H1 (cell line): ENCODE measurements around the gene ZNF358. TPM values are rescaled to one million over a fixed set of nuclear protein-coding genes. Genes with fewer than 3 reads are reported as not detected.

Source experiments
- CREB1 ChIP-seq: IDR thresholded peaks from 2 replicates; pipeline ENCODE4 v1.6.1; 2012; ENCODE audit warnings: inconsistent platforms
- E2F6 ChIP-seq: IDR thresholded peaks from 2 replicates; pipeline ENCODE4 v1.6.1; 2012; ENCODE audit warnings: inconsistent platforms
- MAX ChIP-seq: IDR thresholded peaks from 2 replicates; pipeline ENCODE4 v1.6.1; 2012; ENCODE audit warnings: inconsistent platforms
- POLR2AphosphoS5 ChIP-seq: IDR thresholded peaks from 2 replicates; pipeline ENCODE4 v1.6.1; 2011; ENCODE audit warnings: low read depth, low read length
- SIRT6 ChIP-seq: IDR thresholded peaks from one replicate; pipeline ENCODE4 v1.7.1; 2012; ENCODE audit warnings: low read length, inconsistent platforms
- SP1 ChIP-seq: IDR thresholded peaks from 2 replicates; pipeline ENCODE4 v1.6.1; 2011; ENCODE audit warnings: low read depth, low read length
- SP4 ChIP-seq: IDR thresholded peaks from 2 replicates; pipeline ENCODE4 v1.6.1; 2012; ENCODE audit warnings: low read length, inconsistent platforms
- TAF1 ChIP-seq: IDR thresholded peaks from 2 replicates; pipeline ENCODE4 v1.6.1; 2011; ENCODE audit warnings: mild to moderate bottlenecking, low read depth, low read length
- TAF7 ChIP-seq: optimal IDR thresholded peaks from 2 replicates; pipeline ENCODE3; 2011; ENCODE audit warnings: low read depth, mild to moderate bottlenecking, inconsistent platforms, low read length, moderate library complexity, borderline replicate concordance
- YY1 ChIP-seq: IDR thresholded peaks from 2 replicates; pipeline ENCODE4 v1.6.1; 2011; ENCODE audit warnings: low read depth, mild to moderate bottlenecking, low read length
- polyA plus RNA-seq, 7 experiments: library from polyadenylated mRNA; depleted of rRNA in 3 of 7; stranded (reverse) in 5 of 7; unstranded in 2 of 7; fragments of >200 nt in 5 of 7; fragments of 200-250 nt in 2 of 7; gene quantifications; 1 replicate in 5 of 7; 2 replicates in 1 of 7; 4 replicates in 1 of 7; pipeline versions ENCODE4 v1.2.1 to v1.2.3, GENCODE V29; 2011 to 2013; ENCODE audit warnings: missing spikeins in 2 of 7, mixed read lengths in 2 of 7
- total RNA-seq: library from RNA; stranded (reverse); fragmentation: NEBNext Ultra II Directional; extraction: Animal tissue kit (Norgen Biotek cat#: 25700); gene quantifications from 2 replicates; pipeline ENCODE4 v1.2.1, GENCODE V29; 2021

The ZNF358 gene
- total and polyA plus RNA-seq, 2 of the 8 experiments (the other 6 are each of a cell fraction or from before 2014, with no cell fraction given) = 40.0 to 60.3 TPM

- no peak for TF ChIP-seq SP4
- no peak for TF ChIP-seq SIRT6
- TF ChIP-seq MAX = 0 out of 2 replicates have a peak, but pooled peaks have one; percentile 19
- 0 out of 2 replicates have a peak, but pooled peaks have one; percentile 9 for TF ChIP-seq YY1
- TF ChIP-seq E2F6 = peak; percentile 10
- TF ChIP-seq CREB1 = peak; percentile 21; the same call in 1 of the 2 replicates
- peak; percentile 86 for TF ChIP-seq POLR2AphosphoS5
- TF ChIP-seq TAF7 = peak; percentile 32
- TF ChIP-seq SP1 = 0 out of 2 replicates have a peak, but pooled peaks have one; percentile 16
- TF ChIP-seq TAF1 = peak; percentile 85
Observed at GRCh38 chr19:7482584-7483439, 33.1 kb upstream of the ZNF358 start (continued).
